A549 (cell line): ENCODE measurements around the gene AKAP8L. TPM values are rescaled to one million over a fixed set of nuclear protein-coding genes. Genes with fewer than 3 reads are reported as not detected.

Experiments used
- ATAC-seq, 2 experiments: fragments of 200-7000 bp in 1 of 2; fragments of >200 bp in 1 of 2; cut with Nextera tagmentation in 1 of 2; cut with Tn5 transposase in 1 of 2; 3 replicates each; pipeline versions ENCODE4 v1.8.0 to v1.9.1; 2018 to 2020; ENCODE audit warnings: mild to moderate bottlenecking in 1 of 2, moderate library complexity in 1 of 2
- CTCF ChIA-PET: fragments of 300-600 bp; sonication (Branson Sonifier 250); formaldehyde crosslinking; extraction: SDS; loops from one replicate; lab custom pipeline; 2021; ENCODE audit warnings: antibody characterized with exemption, inconsistent platforms; lab: Yijun Ruan, JAX
- POLR2A ChIA-PET: fragments of 350-600 bp; formaldehyde crosslinking; extraction: SDS; loops from one replicate; lab custom pipeline; 2021; ENCODE audit warnings: antibody characterized with exemption, inconsistent platforms; lab: Yijun Ruan, JAX
- DNase-seq, 2 experiments: peaks; one replicate each; pipeline versions ENCODE4 v3.0.0 to v3.0.0-alpha.2; 2011 to 2016; ENCODE audit warnings: low read depth in 1 of 2, low spot score in 1 of 2
- FAIRE-seq: peaks from 2 replicates; lab custom pipeline; 2011; peaks lifted over from hg19 to GRCh38; lab: Jason Lieb, UNC
- H3K27ac ChIP-seq, 2 experiments: fragments of >200 bp; sonication (Bioruptor Twin); formaldehyde crosslinking; 3 replicates each; pipeline ENCODE4 v1.5.1; 2016 to 2017
- H3K4me1 ChIP-seq: fragments of >200 bp; sonication (Bioruptor Twin); formaldehyde crosslinking; 3 replicates; pipeline ENCODE4 v1.6.1; 2016
- H3K4me2 ChIP-seq: fragments of >200 bp; sonication (Bioruptor Twin); formaldehyde crosslinking; 3 replicates; pipeline ENCODE4 v1.6.1; 2016
- H3K4me3 ChIP-seq: fragments of >200 bp; sonication (Bioruptor Twin); formaldehyde crosslinking; 3 replicates; pipeline ENCODE4 v1.5.1; 2016
- H3K9me3 ChIP-seq: fragments of >200 bp; sonication (Bioruptor Twin); formaldehyde crosslinking; 3 replicates; pipeline ENCODE4 v1.6.1; 2016
- BCL3 ChIP-seq: fragments of >200 bp; sonication (Bioruptor Twin); formaldehyde crosslinking; IDR thresholded peaks from 3 replicates; pipeline ENCODE4 v1.6.1; 2016
- BHLHE40 ChIP-seq: IDR thresholded peaks from 2 replicates; pipeline ENCODE4 v1.6.1; 2012; ENCODE audit warnings: low read depth, low read length, inconsistent platforms
- CBX2 ChIP-seq: fragments of 200-600 bp; sonication (generic); IDR thresholded peaks from 2 replicates; pipeline ENCODE4 v1.6.1; 2016; ENCODE audit warnings: low read depth, mild to moderate bottlenecking, borderline replicate concordance
- CHD2 ChIP-seq: fragments of 150-350 bp; IDR thresholded peaks from 2 replicates; pipeline ENCODE4 v1.6.1; 2014; ENCODE audit warnings: low read length; ENCODE audit not compliant: partially characterized antibody
- CTCF ChIP-seq: fragments of >200 bp; sonication (Bioruptor Twin); formaldehyde crosslinking; IDR thresholded peaks from 3 replicates; pipeline ENCODE4 v1.5.1; 2016
- EHMT2 ChIP-seq: fragments of 200-600 bp; sonication (generic); IDR thresholded peaks from 2 replicates; pipeline ENCODE4 v1.6.1; 2016; ENCODE audit warnings: antibody characterized with exemption, low read depth, mild to moderate bottlenecking, moderate library complexity
- ELK1 ChIP-seq: fragments of 150-350 bp; IDR thresholded peaks from 2 replicates; pipeline ENCODE4 v1.6.1; 2014; ENCODE audit warnings: low read depth, mild to moderate bottlenecking, low read length
- FOSB ChIP-seq: fragments of 250-450 bp; sonication (Bioruptor Pico); IDR thresholded peaks from 2 replicates; pipeline ENCODE4 v1.5.0; 2020; ENCODE audit warnings: mild to moderate bottlenecking, moderate library complexity
- HEYL ChIP-seq: fragments of 250-450 bp; sonication (Bioruptor Pico); IDR thresholded peaks from 2 replicates; pipeline ENCODE4 v1.8.0; 2021; ENCODE audit warnings: mild to moderate bottlenecking, moderate library complexity
- HMGXB4 ChIP-seq: fragments of 250-450 bp; sonication (Bioruptor Pico); IDR thresholded peaks from 2 replicates; pipeline ENCODE4 v1.5.0; 2021; ENCODE audit warnings: mild to moderate bottlenecking, moderate library complexity, borderline replicate concordance
- HOXA7 ChIP-seq: fragments of 250-450 bp; sonication (Bioruptor Pico); IDR thresholded peaks from 2 replicates; pipeline ENCODE4 v1.5.0; 2020; ENCODE audit warnings: mild to moderate bottlenecking, moderate library complexity
- HOXB13 ChIP-seq: fragments of 250-450 bp; sonication (Bioruptor Pico); IDR thresholded peaks from 2 replicates; pipeline ENCODE4 v1.5.0; 2020; ENCODE audit warnings: low read depth, mild to moderate bottlenecking, moderate library complexity
- HOXB5 ChIP-seq: fragments of 250-450 bp; sonication (Bioruptor Pico); IDR thresholded peaks from 2 replicates; pipeline ENCODE4 v1.5.0; 2020; ENCODE audit warnings: mild to moderate bottlenecking, moderate library complexity
- JUN ChIP-seq, 2 experiments: fragments of >200 bp; sonication (Bioruptor Twin); formaldehyde crosslinking; IDR thresholded peaks; 2 replicates in 1 of 2; 3 replicates in 1 of 2; pipeline ENCODE4 v1.6.1; 2016 to 2017
- KDM5A ChIP-seq: fragments of 200-600 bp; sonication (generic); IDR thresholded peaks from 2 replicates; pipeline ENCODE4 v1.6.1; 2016; ENCODE audit warnings: antibody characterized with exemption, mild to moderate bottlenecking
- MAX ChIP-seq: IDR thresholded peaks from 2 replicates; pipeline ENCODE4 v1.6.1; 2012
- MAZ ChIP-seq: fragments of 150-350 bp; IDR thresholded peaks from 2 replicates; pipeline ENCODE4 v1.6.1; 2014; ENCODE audit warnings: antibody characterized with exemption, low read depth, low read length, borderline replicate concordance
- NFE2L2 ChIP-seq: fragments of 150-350 bp; conservative IDR thresholded peaks from 2 replicates; pipeline ENCODE4 v1.6.1; 2014; ENCODE audit warnings: low read length
- PBX3 ChIP-seq: IDR thresholded peaks from 2 replicates; pipeline ENCODE4 v1.6.1; 2012
- RARB ChIP-seq: fragments of 250-450 bp; sonication (Bioruptor Pico); IDR thresholded peaks from 2 replicates; pipeline ENCODE4 v1.8.0; 2021; ENCODE audit warnings: mild to moderate bottlenecking, moderate library complexity
- RCOR1 ChIP-seq: fragments of 150-350 bp; IDR thresholded peaks from 2 replicates; pipeline ENCODE4 v1.6.1; 2014; ENCODE audit warnings: antibody characterized with exemption, low read length, low read depth
- RFX5 ChIP-seq: fragments of 450-650 bp; IDR thresholded peaks from 2 replicates; pipeline ENCODE4 v1.7.1; 2014; ENCODE audit warnings: antibody characterized with exemption, mild to moderate bottlenecking, moderate library complexity
- SREBF2 ChIP-seq: fragments of 450-650 bp; IDR thresholded peaks from 2 replicates; pipeline ENCODE4 v1.6.1; 2014; ENCODE audit warnings: mild to moderate bottlenecking, moderate library complexity
- TFCP2L1 ChIP-seq: fragments of 250-450 bp; sonication (Bioruptor Pico); IDR thresholded peaks from 2 replicates; pipeline ENCODE4 v1.5.0; 2021; ENCODE audit warnings: mild to moderate bottlenecking
- TP53 ChIP-seq: fragments of 250-450 bp; sonication (Bioruptor Pico); IDR thresholded peaks from 2 replicates; pipeline ENCODE4 v1.5.0; 2021; ENCODE audit warnings: mild to moderate bottlenecking, moderate library complexity
- ZFP36 ChIP-seq: fragments of 450-650 bp; IDR thresholded peaks from 2 replicates; pipeline ENCODE4 v1.6.1; 2014; ENCODE audit warnings: borderline replicate concordance; ENCODE audit not compliant: partially characterized antibody
- ZSCAN20 ChIP-seq: fragments of 250-450 bp; sonication (Bioruptor Pico); IDR thresholded peaks from 2 replicates; pipeline ENCODE4 v1.8.0; 2022; ENCODE audit warnings: mild to moderate bottlenecking, moderate library complexity
- WGBS: methylation state at CpG from one replicate; pipeline ENCODE4 v1.1.6; 2017; ENCODE audit errors: missing lambda C conversion rate; 5-methylcytosine and 5-hydroxymethylcytosine counted together
- polyA plus RNA-seq, 4 experiments: library from polyadenylated mRNA; depleted of rRNA in 3 of 4; stranded (reverse); fragments of >200 nt; fragmentation: RNase III in 1 of 4; extraction: RNeasy Plus Mini Kit Qiagen cat#74134 plus additional on column Dnase treatment in 1 of 4; gene quantifications; 2 replicates in 3 of 4; 3 replicates in 1 of 4; pipeline ENCODE4 v1.2.3, GENCODE V29; 2011 to 2017

Gene AKAP8L
- polyA plus RNA-seq, 2 of the 4 experiments (the other 2 are of a cell fraction): 28.4 to 42.9 TPM

- no peaks in the 10 kb centered on the region for H3K9me3 ChIP-seq
- no peak for TF ChIP-seq NFE2L2
- no peak for TF ChIP-seq EHMT2
- TF ChIP-seq ELK1: no peak
- TF ChIP-seq CHD2: no peak
- TF ChIP-seq SREBF2: no peak
- TF ChIP-seq HOXB13 (CRISPR knock-in tag): no peak
- no peak for TF ChIP-seq MAX
- no peak for TF ChIP-seq CBX2
- TF ChIP-seq BCL3: no peak
- no peak for TF ChIP-seq BHLHE40
- no peak for TF ChIP-seq RFX5
- no peak for TF ChIP-seq TP53 (CRISPR knock-in tag)
- no peak for TF ChIP-seq JUN (IDR thresholded peaks at IDR 0.05)
- TF ChIP-seq TFCP2L1 (CRISPR knock-in tag): no peak
- no peak for TF ChIP-seq PBX3
- TF ChIP-seq HEYL (CRISPR knock-in tag): no peak
- TF ChIP-seq RARB (CRISPR knock-in tag): no peak
- no peak for TF ChIP-seq HMGXB4 (CRISPR knock-in tag)
- no peak for TF ChIP-seq ZSCAN20 (CRISPR knock-in tag)
- TF ChIP-seq, all 56 proteins: peak for 0
- no peak for FAIRE-seq
- ChIA-PET POLR2A (no interaction called here), CTCF (interaction anchor here (1.8 kb wide), 1 partner anchor 12 kb away, joined by 11 read pairs; the partner anchor contains the start of gene AKAP8L)
- Histone ChIP-seq H3K27ac (peak overlapping the region; percentile 89 to 99), H3K4me1 (peaks cover 14% of the 10 kb centered on the region; the same call in 1 of the 3 replicates), H3K4me2 (peak overlapping the region; percentile 98), H3K4me3 (peak overlapping the region; percentile 71)
- DNase-seq: no peak
- no peak for ATAC-seq
- WGBS: 15% methylated on average over 7 of the region's 7 CpGs
These were observed 12.7 kb upstream of the AKAP8L start for GRCh38 chr19:15431396-15432017.

GRCh38 chr19:15430526-15431120, 11.8 kb upstream of the AKAP8L start:
- ATAC-seq (no peak), DNase-seq (no peak), FAIRE-seq (no peak)
- ChIA-PET CTCF (interaction anchor here (1.0 to 1.8 kb wide), 2 partner anchors 11 to 125 kb away, joined by 3 to 11 read pairs; partner anchors contain the start of gene AKAP8L), POLR2A (interaction anchor here (1.3 kb wide), 1 partner anchor 12 kb away, joined by 3 read pairs; the partner anchor contains the start of gene AKAP8L)
- WGBS: 92% methylated on average over 6 of the region's 10 CpGs
- H3K4me3 ChIP-seq: no peak overlapping the region; the same call in 2 of the 3 replicates
- peak overlapping the region; percentile 98 for H3K4me2 ChIP-seq
- H3K9me3 ChIP-seq: no peaks in the 10 kb centered on the region
- H3K4me1 ChIP-seq: peaks cover 14% of the 10 kb centered on the region; the same call in 1 of the 3 replicates
- H3K27ac ChIP-seq: no peak overlapping the region; a peak in 1 of 6 replicates
- TF ChIP-seq CBX2 (no peak), CTCF (no peak), ELK1 (no peak), HOXA7 (CRISPR knock-in tag) (no peak), HOXB5 (CRISPR knock-in tag) (no peak), KDM5A (no peak), EHMT2 (no peak), RARB (CRISPR knock-in tag) (no peak), FOSB (CRISPR knock-in tag) (no peak), ZFP36 (no peak), SREBF2 (no peak), MAZ (no peak), HEYL (CRISPR knock-in tag) (no peak), TFCP2L1 (CRISPR knock-in tag) (no peak), RCOR1 (no peak)
